A673 (cell line): Measurements from ENCODE around the gene RSPRY1.

Experiments
- CTCF ChIP-seq: fragments of 300-800, 200-600 bp; sonication (generic); conservative IDR thresholded peaks from 2 replicates; pipeline ENCODE4 v1.5.1; 2017; ENCODE audit warnings: low read depth, mild to moderate bottlenecking, antibody characterized with exemption, low read length, moderate library complexity, mixed read lengths
- EZH2 ChIP-seq: fragments of 200-600 bp; sonication (generic); IDR thresholded peaks from 2 replicates; pipeline ENCODE4 v1.6.1; 2017; ENCODE audit warnings: borderline replicate concordance, low read depth, mild to moderate bottlenecking, mixed read lengths, antibody characterized with exemption, low read length; ENCODE audit not compliant: poor library complexity, severe bottlenecking

- no peak for TF ChIP-seq EZH2
- TF ChIP-seq CTCF = no peak
These were observed 40.8 kb downstream of the RSPRY1 start for GRCh38 chr16:57226701-57227621.
